Nephron (organoid): ENCODE data around the gene ZBTB40.

Experiments used
- H3K27ac Mint-ChIP-seq, 3 experiments: 2 replicates each; pipeline ENCODE4 v1.8.0; 2020; ENCODE audit warnings: mixed read lengths in 3 of 3, mild to moderate bottlenecking in 2 of 3, moderate library complexity in 1 of 3
- H3K27me3 Mint-ChIP-seq: 2 replicates; pipeline ENCODE4 v1.8.0; 2021; ENCODE audit warnings: low read depth, mild to moderate bottlenecking, moderate library complexity, mixed read lengths
- H3K36me3 Mint-ChIP-seq: 2 replicates; pipeline ENCODE4 v1.8.0; 2020; ENCODE audit warnings: low read depth, mixed read lengths
- H3K4me1 Mint-ChIP-seq: 2 replicates; pipeline ENCODE4 v1.8.0; 2020; ENCODE audit warnings: mixed read lengths
- H3K4me3 Mint-ChIP-seq, 3 experiments: 2 replicates each; pipeline ENCODE4 v1.8.0; 2020; ENCODE audit warnings: mild to moderate bottlenecking in 3 of 3, mixed read lengths in 3 of 3, moderate library complexity in 2 of 3
- H3K9me3 Mint-ChIP-seq: 2 replicates; pipeline ENCODE4 v1.8.0; 2020; ENCODE audit warnings: mixed read lengths
- TF ChIP-seq, protein P1 (sequence below), 3 experiments: fragments of 200-600 bp; sonication (generic); IDR thresholded peaks; one replicate each; pipeline ENCODE4 v1.5.0; 2021; ENCODE audit warnings: antibody characterized with exemption in 3 of 3; ENCODE audit not compliant: unreplicated experiment in 3 of 3

The ZBTB40 gene

GRCh38 chr1:22537441-22538139, 85.9 kb downstream of the ZBTB40 start:
- TF ChIP-seq, protein P1, sequence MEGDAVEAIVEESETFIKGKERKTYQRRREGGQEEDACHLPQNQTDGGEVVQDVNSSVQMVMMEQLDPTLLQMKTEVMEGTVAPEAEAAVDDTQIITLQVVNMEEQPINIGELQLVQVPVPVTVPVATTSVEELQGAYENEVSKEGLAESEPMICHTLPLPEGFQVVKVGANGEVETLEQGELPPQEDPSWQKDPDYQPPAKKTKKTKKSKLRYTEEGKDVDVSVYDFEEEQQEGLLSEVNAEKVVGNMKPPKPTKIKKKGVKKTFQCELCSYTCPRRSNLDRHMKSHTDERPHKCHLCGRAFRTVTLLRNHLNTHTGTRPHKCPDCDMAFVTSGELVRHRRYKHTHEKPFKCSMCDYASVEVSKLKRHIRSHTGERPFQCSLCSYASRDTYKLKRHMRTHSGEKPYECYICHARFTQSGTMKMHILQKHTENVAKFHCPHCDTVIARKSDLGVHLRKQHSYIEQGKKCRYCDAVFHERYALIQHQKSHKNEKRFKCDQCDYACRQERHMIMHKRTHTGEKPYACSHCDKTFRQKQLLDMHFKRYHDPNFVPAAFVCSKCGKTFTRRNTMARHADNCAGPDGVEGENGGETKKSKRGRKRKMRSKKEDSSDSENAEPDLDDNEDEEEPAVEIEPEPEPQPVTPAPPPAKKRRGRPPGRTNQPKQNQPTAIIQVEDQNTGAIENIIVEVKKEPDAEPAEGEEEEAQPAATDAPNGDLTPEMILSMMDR (IDR thresholded peaks at IDR 0.05; ENCODE audit: unreplicated experiment in 3 of 3), result no peak
- Mint-ChIP-seq H3K27me3 (peaks cover 25% of the 10 kb centered on the region), H3K36me3 (peaks cover 4% of the 10 kb centered on the region), H3K27ac (no peak overlapping the region), H3K4me1 (peaks cover 26% of the 10 kb centered on the region), H3K4me3 (no peak overlapping the region), H3K9me3 (no peaks in the 10 kb centered on the region)

GRCh38 chr1:22539510-22540118, 88.0 kb downstream of the ZBTB40 start:
- H3K4me1 Mint-ChIP-seq, result peaks cover 13% of the 10 kb centered on the region
- no peak overlapping the region for H3K27ac Mint-ChIP-seq
- H3K9me3 Mint-ChIP-seq, result no peaks in the 10 kb centered on the region
- no peak overlapping the region for H3K4me3 Mint-ChIP-seq
- H3K36me3 Mint-ChIP-seq, result no peaks in the 10 kb centered on the region
- TF ChIP-seq, protein P1 (IDR thresholded peaks at IDR 0.05; ENCODE audit: unreplicated experiment in 3 of 3), result no peak
- H3K27me3 Mint-ChIP-seq, result peaks cover 40% of the 10 kb centered on the region

DNA sequence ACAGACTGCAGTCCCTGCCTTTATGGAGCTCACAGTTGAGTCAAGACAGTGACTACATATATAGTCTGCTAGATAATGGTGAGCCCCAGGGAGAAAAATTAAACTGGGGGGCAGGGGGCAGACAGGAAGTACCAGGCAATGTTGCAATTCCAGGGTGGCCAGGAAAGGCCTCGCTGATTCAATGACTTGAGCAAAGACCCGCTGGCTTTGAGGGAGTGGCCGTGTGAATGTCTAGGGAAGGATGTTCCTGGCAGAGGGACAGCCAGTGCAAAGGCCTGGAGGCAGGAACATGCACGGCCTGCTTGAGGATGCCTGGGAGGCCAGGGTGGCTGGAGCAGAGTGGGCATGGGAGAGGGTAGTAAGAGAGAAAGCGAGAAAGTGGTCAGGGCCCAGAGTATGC, 88.7 kb downstream of the ZBTB40 start:
- H3K9me3 Mint-ChIP-seq, result no peaks in the 10 kb centered on the region
- TF ChIP-seq, protein P1 (IDR thresholded peaks at IDR 0.05; ENCODE audit: unreplicated experiment in 3 of 3), result no peak
- peaks cover 47% of the 10 kb centered on the region for H3K27me3 Mint-ChIP-seq
- H3K27ac Mint-ChIP-seq, result no peak overlapping the region
- H3K36me3 Mint-ChIP-seq, result no peaks in the 10 kb centered on the region
- peaks cover 8% of the 10 kb centered on the region for H3K4me1 Mint-ChIP-seq
- H3K4me3 Mint-ChIP-seq, result no peak overlapping the region

DNA sequence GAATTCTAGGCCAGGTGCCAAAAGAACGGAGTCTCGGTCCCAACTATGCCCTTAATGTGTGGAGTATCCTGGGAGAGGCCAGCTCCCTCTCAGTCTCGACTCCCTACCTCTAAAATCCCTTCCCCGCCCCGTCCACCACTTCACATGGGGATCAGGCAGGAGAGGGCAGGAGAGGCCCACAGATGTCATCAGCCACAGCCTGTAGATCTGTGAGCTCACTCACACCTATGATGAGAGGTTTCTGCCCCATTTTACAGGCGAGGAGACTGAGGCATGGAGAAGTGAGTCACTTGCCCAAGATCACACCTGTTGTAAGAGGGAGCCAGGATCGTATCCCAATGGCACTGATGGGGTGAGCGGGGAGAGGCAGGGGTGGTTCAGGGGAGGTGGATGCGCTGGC, 91.2 kb downstream of the ZBTB40 start:
- H3K4me3 Mint-ChIP-seq, result no peak overlapping the region
- H3K36me3 Mint-ChIP-seq, result no peaks in the 10 kb centered on the region
- H3K27ac Mint-ChIP-seq, result no peak overlapping the region
- H3K9me3 Mint-ChIP-seq, result no peaks in the 10 kb centered on the region
- TF ChIP-seq, protein P1 (IDR thresholded peaks at IDR 0.05; ENCODE audit: unreplicated experiment in 3 of 3), result no peak
- H3K4me1 Mint-ChIP-seq, result no peaks in the 10 kb centered on the region
- peaks cover 68% of the 10 kb centered on the region for H3K27me3 Mint-ChIP-seq

DNA sequence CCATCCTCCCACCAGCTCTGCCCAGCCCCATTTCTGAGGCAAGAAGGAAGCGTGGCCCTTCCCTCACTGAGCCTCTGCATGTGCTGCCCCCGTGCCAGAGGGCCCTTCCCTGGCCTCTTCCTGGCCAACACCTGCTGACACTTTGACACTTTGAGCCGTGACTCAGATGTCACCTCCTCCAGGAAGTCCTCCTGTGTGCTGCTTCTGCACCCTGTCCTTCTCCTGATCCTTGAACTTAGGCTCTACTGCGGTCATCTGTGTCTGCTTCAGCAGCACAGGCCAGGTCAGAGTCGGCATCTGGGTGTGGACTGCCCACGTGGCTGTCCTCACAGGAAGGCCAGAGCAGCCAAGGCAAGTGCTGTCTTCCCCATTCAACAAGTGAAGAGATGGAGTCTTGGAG, 92.0 kb downstream of the ZBTB40 start:
- no peaks in the 10 kb centered on the region for H3K36me3 Mint-ChIP-seq
- H3K27ac Mint-ChIP-seq, result no peak overlapping the region
- H3K4me3 Mint-ChIP-seq, result no peak overlapping the region
- H3K9me3 Mint-ChIP-seq, result no peaks in the 10 kb centered on the region
- peaks cover 71% of the 10 kb centered on the region for H3K27me3 Mint-ChIP-seq
- TF ChIP-seq, protein P1 (IDR thresholded peaks at IDR 0.05; ENCODE audit: unreplicated experiment in 3 of 3), result no peak
- no peaks in the 10 kb centered on the region for H3K4me1 Mint-ChIP-seq

- no peak overlapping the region for H3K4me3 Mint-ChIP-seq
- H3K36me3 Mint-ChIP-seq, result no peaks in the 10 kb centered on the region
- H3K4me1 Mint-ChIP-seq, result no peaks in the 10 kb centered on the region
- H3K27ac Mint-ChIP-seq, result no peak overlapping the region
- TF ChIP-seq, protein P1 (IDR thresholded peaks at IDR 0.05; ENCODE audit: unreplicated experiment in 3 of 3), result no peak
- no peaks in the 10 kb centered on the region for H3K9me3 Mint-ChIP-seq
- H3K27me3 Mint-ChIP-seq, result peaks cover 81% of the 10 kb centered on the region
Observed at GRCh38 chr1:22544606-22545005, 93.0 kb downstream of the ZBTB40 start.
